ENCODE data around the gene CTNNA3.

DNA sequence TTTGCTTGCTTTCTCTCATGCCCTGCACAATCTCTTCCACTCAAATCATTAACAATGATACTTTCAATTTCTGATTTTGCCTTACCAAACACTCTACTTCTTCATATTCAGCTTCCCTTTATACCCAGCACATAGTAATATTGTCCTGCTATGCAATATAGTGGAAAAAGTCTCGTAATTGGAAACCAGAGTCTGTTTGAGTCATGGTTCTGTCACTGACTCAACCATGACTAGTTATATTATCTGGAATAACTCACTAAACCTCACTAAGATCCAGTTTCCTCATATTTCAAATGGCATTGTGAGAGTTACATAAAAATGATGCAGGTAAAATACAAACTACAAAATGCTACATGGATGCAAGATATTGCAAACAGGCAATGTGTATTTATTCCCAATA lies 868.6 kb downstream of the CTNNA3 start:
- TF ChIP-seq POLR2A (IDR thresholded peaks at IDR 0.05): no peak
- TF ChIP-seq, protein P1, sequence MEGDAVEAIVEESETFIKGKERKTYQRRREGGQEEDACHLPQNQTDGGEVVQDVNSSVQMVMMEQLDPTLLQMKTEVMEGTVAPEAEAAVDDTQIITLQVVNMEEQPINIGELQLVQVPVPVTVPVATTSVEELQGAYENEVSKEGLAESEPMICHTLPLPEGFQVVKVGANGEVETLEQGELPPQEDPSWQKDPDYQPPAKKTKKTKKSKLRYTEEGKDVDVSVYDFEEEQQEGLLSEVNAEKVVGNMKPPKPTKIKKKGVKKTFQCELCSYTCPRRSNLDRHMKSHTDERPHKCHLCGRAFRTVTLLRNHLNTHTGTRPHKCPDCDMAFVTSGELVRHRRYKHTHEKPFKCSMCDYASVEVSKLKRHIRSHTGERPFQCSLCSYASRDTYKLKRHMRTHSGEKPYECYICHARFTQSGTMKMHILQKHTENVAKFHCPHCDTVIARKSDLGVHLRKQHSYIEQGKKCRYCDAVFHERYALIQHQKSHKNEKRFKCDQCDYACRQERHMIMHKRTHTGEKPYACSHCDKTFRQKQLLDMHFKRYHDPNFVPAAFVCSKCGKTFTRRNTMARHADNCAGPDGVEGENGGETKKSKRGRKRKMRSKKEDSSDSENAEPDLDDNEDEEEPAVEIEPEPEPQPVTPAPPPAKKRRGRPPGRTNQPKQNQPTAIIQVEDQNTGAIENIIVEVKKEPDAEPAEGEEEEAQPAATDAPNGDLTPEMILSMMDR (IDR thresholded peaks at IDR 0.05): no peak

All from lower leg skin (tissue), 3 donors.